T-helper 1 cell treated with Interleukin-12 subunit alpha and Interleukin-12 subunit beta and Interleukin-4 antibody, amounts not matched to agents 30 ng/mL and 1 ng/mL, for 36 hours (primary cell): ENCODE measurements around the gene NOC4L. TPM values are rescaled to one million over a fixed set of nuclear protein-coding genes. Genes with fewer than 3 reads are reported as not detected.

Experiments
- intact Hi-C: fragments of 100-400 bp; cut with micrococcal nuclease; formaldehyde crosslinking; loops from one replicate; pipeline ENCODE4 v1.15.1; 2024
- total RNA-seq: library from RNA; stranded (reverse); gene quantifications from 2 replicates; pipeline ENCODE4 v1.2.3, GENCODE V29; 2022

NOC4L gene
- total RNA-seq, 1 donor from 2014 or later: 26.4 TPM

- intact Hi-C loops: no loop called here
Measured at GRCh38 chr12:132166801-132167591, 22.7 kb downstream of the NOC4L start.

DNA sequence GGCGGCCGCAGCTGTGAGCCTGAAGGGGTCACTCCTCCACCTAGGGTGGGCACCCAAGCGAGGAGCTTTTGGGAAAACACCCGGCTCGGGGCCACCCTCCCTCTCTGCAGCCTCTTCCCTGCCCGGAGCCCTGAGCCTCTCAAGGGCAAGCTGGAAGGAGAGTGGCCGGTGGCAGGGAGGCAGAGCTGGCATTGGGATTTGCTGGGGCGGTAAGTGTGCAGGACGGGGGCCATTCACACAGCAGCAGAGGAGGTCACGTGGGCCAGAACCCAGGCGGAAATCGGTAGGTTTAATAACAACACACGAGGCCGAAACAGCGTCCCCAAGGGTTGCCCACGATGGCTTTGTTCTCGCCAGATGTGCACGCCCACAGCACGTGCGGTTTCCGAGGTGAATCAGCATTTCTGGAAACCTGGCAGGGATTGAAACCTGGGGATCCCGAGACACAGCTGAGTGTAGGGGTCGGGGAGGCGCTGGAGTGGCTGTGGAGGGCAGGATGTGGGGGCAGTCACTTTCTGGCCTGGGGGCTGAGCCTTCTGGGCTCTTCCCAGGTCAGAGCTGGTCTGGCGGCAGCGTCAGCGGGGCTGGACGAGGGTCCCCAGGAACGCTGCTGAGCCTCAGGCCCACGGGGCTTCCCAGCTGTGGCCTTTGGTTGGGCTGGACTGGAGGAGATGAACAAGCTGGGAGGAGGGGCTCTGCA, 23.5 kb downstream of the NOC4L start:
- intact Hi-C loops: no loop called here

DNA sequence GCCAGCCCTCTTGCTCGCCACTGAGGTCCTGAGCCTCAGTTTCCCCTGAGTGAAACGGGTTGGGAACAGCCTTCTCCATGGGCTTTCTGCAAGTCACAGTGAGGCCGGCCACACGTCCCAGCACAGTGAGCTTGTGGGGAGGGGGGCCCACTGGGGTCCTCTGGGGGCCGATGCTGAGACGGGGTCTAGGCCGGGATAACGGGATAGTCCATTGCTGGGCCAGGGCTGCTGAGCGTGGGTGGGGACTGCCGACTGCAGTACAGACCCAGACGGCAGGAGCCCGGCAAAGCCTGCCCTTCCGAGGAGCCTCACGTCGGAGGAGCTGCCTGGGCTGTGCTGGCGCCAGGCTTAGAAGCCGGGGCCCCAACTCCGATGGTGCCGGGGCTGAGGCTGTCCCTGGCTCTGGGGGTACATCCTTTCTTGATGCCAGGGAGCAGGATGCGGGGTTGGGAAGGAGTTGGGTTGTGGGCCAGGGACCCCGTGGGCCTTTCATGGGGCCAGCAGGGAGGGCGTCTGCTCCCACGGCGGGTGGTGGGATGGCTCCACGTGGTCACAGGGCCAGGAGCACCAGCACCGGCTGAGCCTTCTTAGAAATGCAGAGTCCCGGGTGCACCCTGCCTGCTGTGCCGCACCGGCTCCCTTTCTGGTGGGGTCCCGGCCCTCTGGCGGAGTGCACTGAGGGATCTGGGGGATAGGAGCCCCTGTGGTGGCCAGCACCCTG, 24.2 kb downstream of the NOC4L start:
- intact Hi-C loops: no loop called here

GRCh38 chr12:132169376-132169775, 25.1 kb downstream of the NOC4L start:
- intact Hi-C loops: no loop called here

- intact Hi-C loops: no loop called here
Measured at GRCh38 chr12:132170094-132170636, 25.9 kb downstream of the NOC4L start.

- intact Hi-C loops: no loop called here
Measured at GRCh38 chr12:132170637-132171292, 26.5 kb downstream of the NOC4L start.

- intact Hi-C loops: no loop called here
Measured at GRCh38 chr12:132171293-132171967, 27.2 kb downstream of the NOC4L start.

GRCh38 chr12:132171968-132172521, 27.8 kb downstream of the NOC4L start:
- intact Hi-C loops: no loop called here

DNA sequence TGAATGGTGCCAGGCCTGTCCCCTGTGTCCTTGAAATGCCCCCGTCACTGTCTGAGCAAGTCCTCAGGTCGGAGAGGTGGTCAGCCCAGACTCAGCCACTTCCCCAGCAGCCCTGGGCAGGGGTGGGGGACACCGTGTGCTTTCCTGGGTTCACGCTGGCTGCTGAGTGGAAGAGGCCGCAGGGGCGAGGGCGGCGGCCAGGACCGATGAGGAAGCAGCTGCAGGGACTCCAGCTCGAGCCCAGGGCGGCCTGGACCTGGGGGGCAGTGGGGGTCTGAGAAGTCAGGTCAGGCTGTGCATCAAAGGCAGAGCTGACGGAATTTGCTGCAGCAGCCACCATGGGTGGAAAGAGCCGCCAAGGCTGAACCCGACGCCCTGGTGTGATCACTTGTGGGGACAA, 28.4 kb downstream of the NOC4L start:
- intact Hi-C loops: no loop called here

DNA sequence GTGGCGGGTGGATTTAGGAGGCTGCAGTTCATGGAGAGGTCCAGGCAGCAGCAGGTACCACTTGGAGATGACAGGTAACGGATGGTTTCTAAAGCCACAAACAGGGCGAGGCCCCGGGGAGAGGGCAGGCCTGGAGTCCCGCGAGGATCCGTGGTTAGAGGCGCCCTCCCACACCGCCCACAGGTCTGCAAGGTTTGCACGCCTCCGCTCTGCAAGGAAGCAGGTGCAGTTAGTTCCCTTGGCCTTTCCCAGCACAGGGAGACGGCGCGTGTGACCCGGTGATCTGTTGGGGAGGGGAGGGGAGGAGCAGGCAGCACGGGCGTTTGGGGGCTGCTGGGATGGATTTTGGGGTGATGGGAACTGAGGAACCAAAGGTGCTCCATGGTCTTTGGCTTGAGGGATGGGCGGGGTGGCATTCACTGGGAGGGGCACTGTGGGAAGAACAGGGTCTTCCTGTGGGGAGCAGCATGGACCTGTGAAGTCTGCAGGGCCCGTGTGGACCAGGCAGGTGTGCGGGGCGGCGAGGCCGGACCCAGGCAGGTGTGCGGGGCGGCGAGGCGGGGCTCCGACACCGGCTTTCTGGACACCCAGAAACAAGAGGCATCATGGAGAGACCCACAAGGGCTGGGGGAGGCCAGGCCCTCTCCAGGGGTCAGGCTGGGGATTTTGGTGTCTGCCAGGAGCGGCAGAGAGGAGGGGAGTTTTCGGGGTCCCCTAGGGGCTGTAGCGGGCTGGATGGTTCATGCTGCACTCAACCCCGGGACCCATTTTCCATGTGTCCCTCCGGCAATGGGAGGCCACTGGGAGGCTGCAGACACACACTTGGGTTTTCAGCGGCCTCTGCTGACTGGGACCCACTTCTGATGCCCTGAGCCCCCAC, 29.1 kb downstream of the NOC4L start:
- intact Hi-C loops: no loop called here

DNA sequence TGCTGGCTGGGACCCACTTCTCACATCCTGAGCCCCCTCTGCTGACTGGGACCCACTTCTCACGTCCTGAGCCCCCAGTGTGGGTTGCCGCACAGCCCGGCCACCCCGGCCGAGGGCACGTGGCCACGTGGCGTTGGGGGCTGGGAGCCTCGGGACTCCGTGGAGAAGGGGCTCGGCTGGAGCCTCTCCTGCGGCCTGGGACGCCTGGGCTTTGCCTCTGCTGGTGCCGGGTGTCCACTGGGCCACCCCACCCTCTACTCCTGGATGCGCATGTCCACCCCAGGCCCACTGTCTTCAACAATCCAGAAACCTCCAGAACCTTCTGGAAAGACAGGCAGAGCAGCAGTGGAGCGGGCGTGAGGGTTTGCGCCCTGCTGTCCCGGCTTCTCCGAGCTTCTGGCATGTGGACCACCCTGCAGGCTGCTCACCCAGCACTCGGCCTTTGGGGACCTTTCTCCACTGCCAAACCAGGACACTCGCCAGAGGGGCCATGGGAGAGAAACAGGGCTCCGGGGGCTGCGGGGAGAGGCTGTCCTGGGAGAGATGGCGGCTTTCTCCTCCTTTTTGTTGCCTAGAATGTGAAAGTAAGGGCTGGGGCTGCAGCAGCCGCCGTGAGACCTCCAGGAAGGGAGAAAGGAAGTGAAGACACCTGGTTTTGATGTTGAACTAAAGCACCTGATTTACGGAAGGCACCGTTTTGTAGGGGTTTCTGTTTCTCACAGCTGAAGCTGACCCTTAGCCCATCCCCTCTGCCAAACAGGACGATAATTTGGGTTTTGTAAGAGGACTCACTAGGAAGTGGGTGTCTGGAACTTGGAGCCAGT, 30.0 kb downstream of the NOC4L start:
- intact Hi-C loops: no loop called here

GRCh38 chr12:132174839-132175490, 30.7 kb downstream of the NOC4L start:
- intact Hi-C loops: no loop called here

DNA sequence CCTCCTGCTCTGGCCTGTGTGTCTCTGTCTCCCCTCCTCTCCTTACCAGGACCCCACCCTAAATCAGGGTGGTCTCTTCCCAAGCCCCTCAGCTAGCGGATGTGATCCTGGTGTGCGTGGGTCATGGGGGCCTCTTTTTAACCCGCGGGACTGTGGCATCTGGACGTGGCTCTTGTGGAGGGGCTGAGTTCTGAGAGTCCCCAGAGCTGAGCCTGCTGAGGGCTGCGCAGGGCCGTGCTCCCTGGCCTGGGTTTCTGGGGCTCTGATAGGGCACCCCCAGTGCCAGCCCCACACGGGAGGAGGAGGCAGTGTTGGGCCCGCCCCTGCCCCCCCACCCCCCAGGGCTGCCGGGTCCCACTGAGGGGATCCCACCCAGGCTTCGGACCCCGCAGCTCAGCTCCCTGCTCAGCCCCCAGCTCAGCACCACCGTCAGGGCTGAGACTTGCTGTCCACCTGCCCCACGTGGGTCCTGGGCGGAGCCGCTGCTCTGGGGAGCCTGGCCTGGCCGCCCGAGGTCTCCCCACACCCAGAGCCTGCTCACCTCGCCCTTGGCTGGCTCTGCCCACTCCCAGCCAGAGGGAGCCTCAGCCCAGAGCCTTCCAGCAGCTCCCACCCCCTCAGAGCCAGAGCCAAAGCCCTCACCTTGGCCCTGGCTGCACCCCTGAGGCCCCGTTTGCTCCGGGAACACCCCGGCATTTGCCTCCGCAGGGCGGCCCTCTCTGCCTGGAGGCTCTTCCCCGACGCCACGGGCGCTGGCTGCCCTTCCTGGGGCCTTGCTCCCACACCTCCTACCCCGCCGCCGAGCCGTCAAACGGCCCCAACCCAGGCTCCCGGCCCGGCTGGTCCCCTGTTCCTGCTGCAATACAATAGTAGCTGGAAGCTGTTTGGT, 31.5 kb downstream of the NOC4L start:
- intact Hi-C loops: no loop called here

DNA sequence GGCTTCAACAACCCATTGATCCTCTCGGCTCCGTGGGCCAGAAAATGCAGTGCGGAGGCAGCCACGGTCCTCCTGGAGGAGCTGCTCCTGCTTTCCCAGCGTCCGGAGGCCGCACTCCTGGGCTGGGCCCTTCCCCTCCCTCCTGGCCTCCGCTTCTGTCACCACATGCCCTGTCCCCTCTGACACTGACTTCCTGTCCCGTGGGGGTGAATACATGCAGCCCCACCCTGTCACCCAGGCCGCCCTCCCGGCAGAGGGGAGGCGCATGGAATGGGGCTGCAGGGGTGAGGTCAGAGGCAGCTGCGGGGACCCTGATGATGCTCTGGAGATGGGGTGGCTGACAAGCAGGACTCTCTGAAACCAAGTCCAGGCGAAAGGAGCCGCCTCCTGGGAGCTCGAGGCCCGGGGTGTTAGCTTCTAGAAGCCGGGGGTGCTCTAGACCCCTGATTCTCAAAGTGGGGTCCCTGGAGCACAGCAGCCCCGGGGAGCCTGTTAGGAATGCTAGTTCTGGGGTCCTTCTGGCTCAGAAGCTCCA, 32.2 kb downstream of the NOC4L start:
- intact Hi-C loops: no loop called here

DNA sequence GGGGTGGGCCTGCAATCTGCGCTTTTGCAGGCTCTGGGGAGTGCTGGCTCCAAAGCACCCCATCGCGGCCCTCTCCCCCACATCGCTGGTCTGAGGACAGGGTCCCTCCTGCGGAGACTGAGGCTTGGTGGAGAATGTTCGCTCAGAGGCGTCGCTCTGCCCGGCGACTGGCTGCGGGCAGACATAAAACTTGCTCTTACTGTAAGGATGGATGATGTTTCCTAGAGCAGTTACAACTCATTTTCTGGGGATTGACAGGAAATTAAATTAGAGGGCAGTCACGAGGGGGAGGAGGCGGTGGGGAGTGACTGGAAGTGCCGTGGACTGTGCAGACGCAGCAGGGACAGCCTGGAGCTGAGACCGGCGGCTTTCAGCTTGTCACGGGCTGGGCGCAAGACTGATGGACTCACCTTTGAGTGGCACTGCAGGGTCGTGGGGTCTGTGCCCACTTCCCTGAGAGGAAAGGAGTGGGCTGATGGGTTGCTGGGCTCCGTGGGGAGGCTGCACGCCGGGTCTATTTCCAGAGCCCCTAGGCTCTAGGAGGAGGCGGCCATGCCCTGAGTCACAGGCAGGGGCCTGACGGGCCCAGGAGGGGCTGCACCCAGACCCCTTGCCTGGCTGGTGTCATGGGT, 32.8 kb downstream of the NOC4L start:
- intact Hi-C loops: no loop called here

DNA sequence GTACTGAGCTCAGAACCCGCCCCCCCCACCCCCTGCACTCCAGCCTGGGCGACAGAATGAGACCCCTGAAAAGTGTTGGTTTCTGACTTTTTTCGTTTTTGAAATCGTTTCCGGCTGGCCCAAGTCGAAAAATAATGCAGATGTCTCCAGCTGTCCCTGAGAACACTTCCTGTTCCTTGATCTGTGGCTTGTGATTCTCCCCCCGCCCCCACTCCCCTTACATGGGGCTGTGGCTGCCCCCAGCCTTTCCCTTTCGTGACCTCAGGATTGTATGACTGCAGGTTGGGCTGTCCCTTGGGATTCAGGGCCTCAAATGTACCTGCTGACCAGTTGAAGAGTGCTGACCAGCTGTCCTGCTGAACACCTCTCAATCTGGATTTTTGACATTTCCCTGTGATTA, 34.1 kb downstream of the NOC4L start:
- intact Hi-C loops: no loop called here
